Dedifferentiated amniotic fluid mesenchymal stem cell (primary cell): Measurements from ENCODE around the gene HMGB2.

Experiments
- DNase-seq: peaks from one replicate; pipeline ENCODE4 v3.0.0-alpha.2; 2016; ENCODE audit errors: extremely low spot score

Gene HMGB2

GRCh38 chr4:173334891-173335752 is 964 bp upstream of the HMGB2 start:
- peak; percentile 18 for DNase-seq

- peak; percentile 28 for DNase-seq
Measured at GRCh38 chr4:173333658-173334084, 487 bp downstream of the HMGB2 start.

- DNase-seq, result no peak
Measured at GRCh38 chr4:173332963-173333657, 1.0 kb downstream of the HMGB2 start.

- DNase-seq, result no peak
Measured at GRCh38 chr4:173332021-173332487, 2.1 kb downstream of the HMGB2 start.

- DNase-seq, result no peak
Measured at GRCh38 chr4:173330590-173330989, 3.6 kb downstream of the HMGB2 start.

GRCh38 chr4:173328236-173328901 is 5.8 kb downstream of the HMGB2 start:
- no peak for DNase-seq

GRCh38 chr4:173325007-173325736 is 9.0 kb downstream of the HMGB2 start:
- no peak for DNase-seq

- DNase-seq, result no peak
Measured at GRCh38 chr4:173319696-173320095, 14.5 kb downstream of the HMGB2 start.

GRCh38 chr4:173318648-173319211 is 15.4 kb downstream of the HMGB2 start:
- DNase-seq, result peak; percentile 65

- DNase-seq, result no peak
Measured at GRCh38 chr4:173318240-173318639, 15.9 kb downstream of the HMGB2 start.

- no peak for DNase-seq
Measured at GRCh38 chr4:173317004-173317403, 17.2 kb downstream of the HMGB2 start.

- no peak for DNase-seq
Measured at GRCh38 chr4:173316060-173316459, 18.1 kb downstream of the HMGB2 start.

- DNase-seq, result no peak
Measured at GRCh38 chr4:173314715-173315114, 19.4 kb downstream of the HMGB2 start.

GRCh38 chr4:173311368-173311767 is 22.8 kb downstream of the HMGB2 start:
- no peak for DNase-seq

GRCh38 chr4:173307778-173308177 is 26.4 kb downstream of the HMGB2 start:
- no peak for DNase-seq

- DNase-seq, result peak; percentile 25
Measured at GRCh38 chr4:173301518-173302201, 32.5 kb downstream of the HMGB2 start.

GRCh38 chr4:173294444-173294843 is 39.7 kb downstream of the HMGB2 start:
- no peak for DNase-seq

- no peak for DNase-seq
Measured at GRCh38 chr4:173293663-173294062, 40.5 kb downstream of the HMGB2 start.

GRCh38 chr4:173291899-173292298 is 42.3 kb downstream of the HMGB2 start:
- no peak for DNase-seq

- DNase-seq, result no peak
Measured at GRCh38 chr4:173289353-173289727, 44.8 kb downstream of the HMGB2 start.
